Measurements from ENCODE around the gene TSPOAP1. TPM values are rescaled to one million over a fixed set of nuclear protein-coding genes. Genes with fewer than 3 reads are reported as not detected.

Gene TSPOAP1
- total and polyA plus RNA-seq, 10 of the 15 experiments (the other 5 are each of a cell fraction or from before 2014, with no cell fraction given), result 0.58 to 16.4 (median 4.2) TPM; not detected in 1

DNA sequence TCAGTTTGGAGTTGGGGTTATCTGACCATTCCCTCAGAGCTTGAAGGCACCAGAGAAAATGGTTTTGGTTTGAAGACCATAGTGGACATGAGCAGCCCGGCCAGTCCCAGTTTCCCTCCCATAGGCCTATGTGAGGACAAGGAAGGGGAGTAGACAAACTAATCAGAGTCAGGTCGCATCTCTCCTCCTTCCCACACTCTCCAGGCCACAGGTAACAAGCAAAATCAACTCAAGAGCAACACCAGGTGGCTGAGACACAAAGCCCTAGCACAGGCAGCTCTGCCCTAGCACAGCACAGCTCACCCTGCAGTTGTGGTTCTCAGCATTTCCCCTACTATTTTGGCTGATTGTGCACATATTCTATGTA is 16.2 kb upstream of the TSPOAP1 start (continued):
- TF ChIP-seq, protein P1, sequence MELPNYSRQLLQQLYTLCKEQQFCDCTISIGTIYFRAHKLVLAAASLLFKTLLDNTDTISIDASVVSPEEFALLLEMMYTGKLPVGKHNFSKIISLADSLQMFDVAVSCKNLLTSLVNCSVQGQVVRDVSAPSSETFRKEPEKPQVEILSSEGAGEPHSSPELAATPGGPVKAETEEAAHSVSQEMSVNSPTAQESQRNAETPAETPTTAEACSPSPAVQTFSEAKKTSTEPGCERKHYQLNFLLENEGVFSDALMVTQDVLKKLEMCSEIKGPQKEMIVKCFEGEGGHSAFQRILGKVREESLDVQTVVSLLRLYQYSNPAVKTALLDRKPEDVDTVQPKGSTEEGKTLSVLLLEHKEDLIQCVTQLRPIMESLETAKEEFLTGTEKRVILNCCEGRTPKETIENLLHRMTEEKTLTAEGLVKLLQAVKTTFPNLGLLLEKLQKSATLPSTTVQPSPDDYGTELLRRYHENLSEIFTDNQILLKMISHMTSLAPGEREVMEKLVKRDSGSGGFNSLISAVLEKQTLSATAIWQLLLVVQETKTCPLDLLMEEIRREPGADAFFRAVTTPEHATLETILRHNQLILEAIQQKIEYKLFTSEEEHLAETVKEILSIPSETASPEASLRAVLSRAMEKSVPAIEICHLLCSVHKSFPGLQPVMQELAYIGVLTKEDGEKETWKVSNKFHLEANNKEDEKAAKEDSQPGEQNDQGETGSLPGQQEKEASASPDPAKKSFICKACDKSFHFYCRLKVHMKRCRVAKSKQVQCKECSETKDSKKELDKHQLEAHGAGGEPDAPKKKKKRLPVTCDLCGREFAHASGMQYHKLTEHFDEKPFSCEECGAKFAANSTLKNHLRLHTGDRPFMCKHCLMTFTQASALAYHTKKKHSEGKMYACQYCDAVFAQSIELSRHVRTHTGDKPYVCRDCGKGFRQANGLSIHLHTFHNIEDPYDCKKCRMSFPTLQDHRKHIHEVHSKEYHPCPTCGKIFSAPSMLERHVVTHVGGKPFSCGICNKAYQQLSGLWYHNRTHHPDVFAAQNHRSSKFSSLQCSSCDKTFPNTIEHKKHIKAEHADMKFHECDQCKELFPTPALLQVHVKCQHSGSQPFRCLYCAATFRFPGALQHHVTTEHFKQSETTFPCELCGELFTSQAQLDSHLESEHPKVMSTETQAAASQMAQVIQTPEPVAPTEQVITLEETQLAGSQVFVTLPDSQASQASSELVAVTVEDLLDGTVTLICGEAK (IDR thresholded peaks at IDR 0.05; ENCODE audit: borderline replicate concordance), result no peak
- TF ChIP-seq HCFC1 (IDR thresholded peaks at IDR 0.05; ENCODE audit: low read length) (no peak), EZH2 (IDR thresholded peaks at IDR 0.05; ENCODE audit: borderline replicate concordance, control insufficient read depth, low read depth, low read length) (no peak), POU2F2 (IDR thresholded peaks at IDR 0.05; ENCODE audit: borderline replicate concordance, low read depth, low read length) (no peak; the same call in 2 of the 3 replicates), CBFB (IDR thresholded peaks at IDR 0.05; ENCODE audit: low read depth) (no peak; the same call in 1 of the 2 replicates), ZNF384 (IDR thresholded peaks at IDR 0.05; ENCODE audit: borderline replicate concordance, low read depth, low read length) (no peak), ZNF217 (IDR thresholded peaks at IDR 0.05) (no peak), IKZF1 (conservative IDR thresholded peaks at IDR 0.05) (no peak; the same call in 1 of the 2 replicates), HDAC6 (IDR thresholded peaks at IDR 0.05; ENCODE audit: unreplicated experiment) (no peak), KLF5 (IDR thresholded peaks at IDR 0.05; ENCODE audit: partially characterized antibody) (no peak), JUND (IDR thresholded peaks at IDR 0.05; ENCODE audit: low read depth, low read length) (no peak), CHD4 (IDR thresholded peaks at IDR 0.05) (no peak), NR2C1 (IDR thresholded peaks at IDR 0.05) (no peak), SMAD5 (IDR thresholded peaks at IDR 0.05; ENCODE audit: low read depth) (no peak), RB1 (IDR thresholded peaks at IDR 0.05; ENCODE audit: borderline replicate concordance) (no peak), MTA3 (IDR thresholded peaks at IDR 0.05; ENCODE audit: borderline replicate concordance, low read length) (no peak)
- TF ChIP-seq, protein P2, sequence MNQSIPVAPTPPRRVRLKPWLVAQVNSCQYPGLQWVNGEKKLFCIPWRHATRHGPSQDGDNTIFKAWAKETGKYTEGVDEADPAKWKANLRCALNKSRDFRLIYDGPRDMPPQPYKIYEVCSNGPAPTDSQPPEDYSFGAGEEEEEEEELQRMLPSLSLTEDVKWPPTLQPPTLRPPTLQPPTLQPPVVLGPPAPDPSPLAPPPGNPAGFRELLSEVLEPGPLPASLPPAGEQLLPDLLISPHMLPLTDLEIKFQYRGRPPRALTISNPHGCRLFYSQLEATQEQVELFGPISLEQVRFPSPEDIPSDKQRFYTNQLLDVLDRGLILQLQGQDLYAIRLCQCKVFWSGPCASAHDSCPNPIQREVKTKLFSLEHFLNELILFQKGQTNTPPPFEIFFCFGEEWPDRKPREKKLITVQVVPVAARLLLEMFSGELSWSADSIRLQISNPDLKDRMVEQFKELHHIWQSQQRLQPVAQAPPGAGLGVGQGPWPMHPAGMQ (IDR thresholded peaks at IDR 0.05; ENCODE audit: borderline replicate concordance), result no peak
- TF ChIP-seq, protein P3, sequence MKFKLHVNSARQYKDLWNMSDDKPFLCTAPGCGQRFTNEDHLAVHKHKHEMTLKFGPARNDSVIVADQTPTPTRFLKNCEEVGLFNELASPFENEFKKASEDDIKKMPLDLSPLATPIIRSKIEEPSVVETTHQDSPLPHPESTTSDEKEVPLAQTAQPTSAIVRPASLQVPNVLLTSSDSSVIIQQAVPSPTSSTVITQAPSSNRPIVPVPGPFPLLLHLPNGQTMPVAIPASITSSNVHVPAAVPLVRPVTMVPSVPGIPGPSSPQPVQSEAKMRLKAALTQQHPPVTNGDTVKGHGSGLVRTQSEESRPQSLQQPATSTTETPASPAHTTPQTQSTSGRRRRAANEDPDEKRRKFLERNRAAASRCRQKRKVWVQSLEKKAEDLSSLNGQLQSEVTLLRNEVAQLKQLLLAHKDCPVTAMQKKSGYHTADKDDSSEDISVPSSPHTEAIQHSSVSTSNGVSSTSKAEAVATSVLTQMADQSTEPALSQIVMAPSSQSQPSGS (IDR thresholded peaks at IDR 0.05; ENCODE audit: low read length), result no peak
- TF ChIP-seq, protein P4, sequence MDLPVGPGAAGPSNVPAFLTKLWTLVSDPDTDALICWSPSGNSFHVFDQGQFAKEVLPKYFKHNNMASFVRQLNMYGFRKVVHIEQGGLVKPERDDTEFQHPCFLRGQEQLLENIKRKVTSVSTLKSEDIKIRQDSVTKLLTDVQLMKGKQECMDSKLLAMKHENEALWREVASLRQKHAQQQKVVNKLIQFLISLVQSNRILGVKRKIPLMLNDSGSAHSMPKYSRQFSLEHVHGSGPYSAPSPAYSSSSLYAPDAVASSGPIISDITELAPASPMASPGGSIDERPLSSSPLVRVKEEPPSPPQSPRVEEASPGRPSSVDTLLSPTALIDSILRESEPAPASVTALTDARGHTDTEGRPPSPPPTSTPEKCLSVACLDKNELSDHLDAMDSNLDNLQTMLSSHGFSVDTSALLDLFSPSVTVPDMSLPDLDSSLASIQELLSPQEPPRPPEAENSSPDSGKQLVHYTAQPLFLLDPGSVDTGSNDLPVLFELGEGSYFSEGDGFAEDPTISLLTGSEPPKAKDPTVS (IDR thresholded peaks at IDR 0.05; ENCODE audit: low read depth, low read length), result no peak
- TF ChIP-seq, protein P5, sequence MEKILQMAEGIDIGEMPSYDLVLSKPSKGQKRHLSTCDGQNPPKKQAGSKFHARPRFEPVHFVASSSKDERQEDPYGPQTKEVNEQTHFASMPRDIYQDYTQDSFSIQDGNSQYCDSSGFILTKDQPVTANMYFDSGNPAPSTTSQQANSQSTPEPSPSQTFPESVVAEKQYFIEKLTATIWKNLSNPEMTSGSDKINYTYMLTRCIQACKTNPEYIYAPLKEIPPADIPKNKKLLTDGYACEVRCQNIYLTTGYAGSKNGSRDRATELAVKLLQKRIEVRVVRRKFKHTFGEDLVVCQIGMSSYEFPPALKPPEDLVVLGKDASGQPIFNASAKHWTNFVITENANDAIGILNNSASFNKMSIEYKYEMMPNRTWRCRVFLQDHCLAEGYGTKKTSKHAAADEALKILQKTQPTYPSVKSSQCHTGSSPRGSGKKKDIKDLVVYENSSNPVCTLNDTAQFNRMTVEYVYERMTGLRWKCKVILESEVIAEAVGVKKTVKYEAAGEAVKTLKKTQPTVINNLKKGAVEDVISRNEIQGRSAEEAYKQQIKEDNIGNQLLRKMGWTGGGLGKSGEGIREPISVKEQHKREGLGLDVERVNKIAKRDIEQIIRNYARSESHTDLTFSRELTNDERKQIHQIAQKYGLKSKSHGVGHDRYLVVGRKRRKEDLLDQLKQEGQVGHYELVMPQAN (conservative IDR thresholded peaks at IDR 0.05), result no peak

All from GM12878 (cell line).